HEK293 (cell line): ENCODE results near the gene ANXA2.

ENCODE experiments used
- CTCF ChIP-seq: fragments of 450-650 bp; formaldehyde crosslinking; IDR thresholded peaks from 2 replicates; pipeline ENCODE4 v1.5.1; 2016; ENCODE audit warnings: missing biosample characterization, missing genetic modification characterization
- REST ChIP-seq: fragments of 450-650 bp; formaldehyde crosslinking; IDR thresholded peaks from 2 replicates; pipeline ENCODE4 v1.5.1; 2016; ENCODE audit warnings: missing biosample characterization, missing genetic modification characterization
- SALL2 ChIP-seq: fragments of 450-650 bp; formaldehyde crosslinking; IDR thresholded peaks from 2 replicates; pipeline ENCODE4 v1.5.0; 2017; ENCODE audit warnings: missing biosample characterization, mild to moderate bottlenecking, missing genetic modification characterization, borderline replicate concordance
- SP3 ChIP-seq: fragments of 450-650 bp; formaldehyde crosslinking; IDR thresholded peaks from 2 replicates; pipeline ENCODE4 v1.5.1; 2016; ENCODE audit warnings: missing biosample characterization, missing genetic modification characterization
- ZFP41 ChIP-seq: fragments of 450-650 bp; formaldehyde crosslinking; IDR thresholded peaks from 2 replicates; pipeline ENCODE4 v1.5.1; 2016; ENCODE audit warnings: missing biosample characterization, missing genetic modification characterization, borderline replicate concordance
- ZNF121 ChIP-seq: fragments of 450-650 bp; formaldehyde crosslinking; IDR thresholded peaks from 2 replicates; pipeline ENCODE4 v1.5.1; 2016; ENCODE audit warnings: missing biosample characterization, missing genetic modification characterization
- ZNF138 ChIP-seq: fragments of 450-650 bp; formaldehyde crosslinking; IDR thresholded peaks from 2 replicates; pipeline ENCODE4 v1.5.1; 2016; ENCODE audit warnings: missing biosample characterization, missing genetic modification characterization, borderline replicate concordance
- ZNF19 ChIP-seq: fragments of 450-650 bp; formaldehyde crosslinking; IDR thresholded peaks from 2 replicates; pipeline ENCODE4; 2016; ENCODE audit warnings: missing biosample characterization, missing genetic modification characterization, low read depth
- ZNF830 ChIP-seq: fragments of 450-650 bp; IDR thresholded peaks from 2 replicates; pipeline ENCODE4 v1.5.0; 2018; ENCODE audit warnings: missing biosample characterization, missing genetic modification characterization, low read depth, mild to moderate bottlenecking, moderate library complexity
- ZSCAN18 ChIP-seq: fragments of 450-650 bp; formaldehyde crosslinking; IDR thresholded peaks from 2 replicates; pipeline ENCODE4 v1.5.1; 2016; ENCODE audit warnings: missing biosample characterization, missing genetic modification characterization

- TF ChIP-seq ZNF121 (tag by site-specific recombination) (no peak), ZSCAN18 (no peak), CTCF (tag by site-specific recombination) (no peak), SP3 (tag by site-specific recombination) (no peak), ZNF830 (no peak), ZNF138 (tag by site-specific recombination) (no peak), ZNF19 (tag by site-specific recombination) (no peak), REST (no peak), ZFP41 (tag by site-specific recombination) (no peak), SALL2 (tag by site-specific recombination) (no peak)
Measured at GRCh38 chr15:60356832-60357231, 41.0 kb downstream of the ANXA2 start.
